Large intestine (tissue), 12 donors: Measurements from ENCODE around the gene GSK3A. TPM values are rescaled to one million over a fixed set of nuclear protein-coding genes. Genes with fewer than 3 reads are reported as not detected.
A peak's percentile ranks its signal among the peaks of the same experiment; 100 is the strongest.

Experiments
- DNase-seq, 2 donors: peaks; one replicate each; pipeline versions ENCODE4 v3.0.0 to v3.0.0-alpha.2; 2013
- H3K27ac ChIP-seq: one replicate; pipeline ENCODE4 v1.5.1; 2013; ENCODE audit warnings: low read length
- H3K27me3 ChIP-seq: 2 replicates; pipeline ENCODE4 v1.6.1; 2013; ENCODE audit warnings: low read length; ENCODE audit not compliant: control insufficient read depth, insufficient read depth
- H3K36me3 ChIP-seq: 2 replicates; pipeline ENCODE4 v1.6.1; 2013; ENCODE audit warnings: low read length; ENCODE audit not compliant: control insufficient read depth, insufficient read depth
- H3K4me1 ChIP-seq: one replicate; pipeline ENCODE4 v1.6.1; 2013; ENCODE audit warnings: low read length; ENCODE audit not compliant: control insufficient read depth, insufficient read depth
- H3K4me3 ChIP-seq: one replicate; pipeline ENCODE4 v1.5.1; 2013; ENCODE audit warnings: low read length
- H3K9me3 ChIP-seq: one replicate; pipeline ENCODE4 v1.6.1; 2013; ENCODE audit warnings: mild to moderate bottlenecking, low read depth, low read length, moderate library complexity; ENCODE audit not compliant: control insufficient read depth
- WGBS: methylation state at CpG from one replicate; pipeline ENCODE4 v1.1.5; 2013; ENCODE audit warnings: low lambda C conversion rate; ENCODE audit not compliant: insufficient coverage; 5-methylcytosine and 5-hydroxymethylcytosine counted together
- long read RNA-seq, 11 donors: transcript quantifications; one replicate each; lab custom pipeline, GENCODE V29; 2026
- polyA plus RNA-seq: library from polyadenylated mRNA; unstranded; fragments of 120-200 nt; gene quantifications from one replicate; pipeline ENCODE4 v1.2.1, GENCODE V29; 2013

Gene GSK3A
- polyA plus RNA-seq: 70.8 TPM
- long read RNA-seq, donor 1, transcript GSK3A-201 (11 exons, 2,188 nt): major isoform, 11 of 21 reads
- long read RNA-seq, donor 1, partial matches to known transcripts: 8 of 21 reads
- long read RNA-seq, donor 1, other reads (novel, unspliced or antisense): 0 of 21 reads
- long read RNA-seq, donor 2, transcript GSK3A-201 (11 exons, 2,188 nt): major isoform, 22 of 24 reads
- long read RNA-seq, donor 2, partial matches to known transcripts: 0 of 24 reads
- long read RNA-seq, donor 2, other reads (novel, unspliced or antisense): 0 of 24 reads
- long read RNA-seq, donor 3, transcript GSK3A-201 (11 exons, 2,188 nt): major isoform, 32 of 45 reads
- long read RNA-seq, donor 3, transcript GSK3A-204 (3 exons, 761 nt): minor isoform, 5 of 45 reads
- long read RNA-seq, donor 3, partial matches to known transcripts: 7 of 45 reads
- long read RNA-seq, donor 3, other reads (novel, unspliced or antisense): 0 of 45 reads
- long read RNA-seq, donor 4, partial matches to known transcripts: 0 of 1 reads
- long read RNA-seq, donor 4, other reads (novel, unspliced or antisense): 0 of 1 reads
- long read RNA-seq, donor 5, transcript GSK3A-201 (11 exons, 2,188 nt): major isoform, 9 of 13 reads
- long read RNA-seq, donor 5, partial matches to known transcripts: 0 of 13 reads
- long read RNA-seq, donor 5, other reads (novel, unspliced or antisense): 0 of 13 reads
- long read RNA-seq, donor 6, transcript GSK3A-201 (11 exons, 2,188 nt): major isoform, 25 of 30 reads
- long read RNA-seq, donor 6, partial matches to known transcripts: 0 of 30 reads
- long read RNA-seq, donor 6, other reads (novel, unspliced or antisense): 0 of 30 reads
- long read RNA-seq, donor 7, transcript GSK3A-201 (11 exons, 2,188 nt): major isoform, 6 of 7 reads
- long read RNA-seq, donor 7, partial matches to known transcripts: 0 of 7 reads
- long read RNA-seq, donor 7, other reads (novel, unspliced or antisense): 0 of 7 reads
- long read RNA-seq, donor 8, transcript GSK3A-201 (11 exons, 2,188 nt): major isoform, 21 of 35 reads
- long read RNA-seq, donor 8, transcript GSK3A-204 (3 exons, 761 nt): minor isoform, 5 of 35 reads
- long read RNA-seq, donor 8, partial matches to known transcripts: 5 of 35 reads
- long read RNA-seq, donor 8, other reads (novel, unspliced or antisense): 0 of 35 reads
- long read RNA-seq, donor 9, transcript GSK3A-201 (11 exons, 2,188 nt): major isoform, 17 of 25 reads
- long read RNA-seq, donor 9, partial matches to known transcripts: 5 of 25 reads
- long read RNA-seq, donor 9, other reads (novel, unspliced or antisense): 0 of 25 reads
- long read RNA-seq, donor 10, transcript GSK3A-201 (11 exons, 2,188 nt): major isoform, 17 of 22 reads
- long read RNA-seq, donor 10, partial matches to known transcripts: 0 of 22 reads
- long read RNA-seq, donor 10, other reads (novel, unspliced or antisense): 0 of 22 reads
- long read RNA-seq, donor 11, transcript GSK3A-201 (11 exons, 2,188 nt): major isoform, 19 of 19 reads
- long read RNA-seq, donor 11, partial matches to known transcripts: 0 of 19 reads
- long read RNA-seq, donor 11, other reads (novel, unspliced or antisense): 0 of 19 reads

DNA sequence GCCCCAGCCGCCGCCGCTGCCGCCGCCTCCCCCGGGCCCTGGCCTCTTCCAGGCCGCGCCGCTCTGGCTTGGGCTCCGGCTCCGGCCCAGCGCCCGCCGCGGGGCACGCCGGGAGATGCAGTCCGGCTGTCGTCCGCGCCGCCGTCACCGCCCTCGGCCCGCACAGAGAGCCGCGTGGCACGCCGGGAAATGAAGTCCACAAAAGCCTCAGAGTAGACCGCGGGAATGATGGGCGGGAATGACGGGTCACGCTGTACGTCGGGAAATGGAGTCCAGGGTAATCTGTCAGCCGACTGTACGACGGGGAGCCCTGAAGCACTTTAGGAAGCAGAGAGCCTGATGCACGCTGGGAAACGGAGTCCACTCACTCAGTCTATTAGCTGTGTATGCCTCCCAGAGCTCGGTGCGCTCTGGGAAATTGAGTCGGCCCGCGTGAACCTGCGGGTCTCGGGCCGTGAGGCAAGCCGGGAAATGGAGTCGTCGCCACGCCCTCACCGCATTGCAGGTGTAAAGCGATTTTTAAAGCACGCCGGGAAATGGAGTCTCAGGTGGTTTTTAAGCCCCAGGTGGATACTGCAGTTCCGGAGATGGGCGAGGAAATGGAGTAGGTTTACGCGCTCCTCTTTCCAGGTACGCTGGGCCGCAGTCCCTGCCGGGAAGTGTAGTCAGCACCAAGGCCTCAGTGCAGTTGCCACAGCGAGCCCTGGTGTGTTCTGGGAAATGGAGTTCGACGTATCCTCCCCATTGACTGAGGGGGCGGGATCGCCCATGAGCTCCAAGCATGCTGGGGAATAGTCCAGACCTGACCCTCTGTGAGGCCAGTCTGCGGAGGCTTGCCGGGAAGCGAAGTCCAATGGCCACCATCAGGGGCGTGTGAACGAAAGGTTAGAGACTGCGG, at the start of gene GSK3A:
Gene GSK3A (minus strand): TSS at position 91 of the 898 bp plus-strand sequence. CDS start 137 bp downstream, outside the sequence.
- no CpG with 5 or more reads among the region's 76 CpGs for WGBS
- Histone ChIP-seq H3K4me3 (peak within 1 kb of the TSS; percentile 58), H3K36me3 (peaks cover 28% of the 10 kb centered on the region), H3K4me1 (peaks cover 17% of the 10 kb centered on the region), H3K27ac (peak within 1 kb of the TSS; percentile 87), H3K27me3 (no peaks in the 10 kb centered on the region), H3K9me3 (no peaks in the 10 kb centered on the region)
- DNase-seq: peak; percentile 99 to 100

GRCh38 chr19:42291435-42291810, 49.0 kb upstream of the GSK3A start:
- peaks cover 3% of the 10 kb centered on the region for H3K9me3 ChIP-seq
- WGBS: no CpG with 5 or more reads among the region's 9 CpGs

GRCh38 chr19:42290523-42291434, 48.4 kb upstream of the GSK3A start:
- H3K9me3 ChIP-seq: peaks cover 3% of the 10 kb centered on the region
- H3K27ac ChIP-seq: no peak overlapping the region
- DNase-seq: no peak
- peaks cover 89% of the 10 kb centered on the region for H3K36me3 ChIP-seq
- H3K4me3 ChIP-seq: no peak overlapping the region
- peaks cover 31% of the 10 kb centered on the region for H3K4me1 ChIP-seq
- no peaks in the 10 kb centered on the region for H3K27me3 ChIP-seq
- no CpG with 5 or more reads among the region's 31 CpGs for WGBS

More at GRCh38 chr19:42291435-42291810, 49.0 kb upstream of the GSK3A start:
- H3K4me1 ChIP-seq: peaks cover 25% of the 10 kb centered on the region
- peak overlapping the region; percentile 45 for H3K27ac ChIP-seq
- no peak overlapping the region for H3K4me3 ChIP-seq
- no peaks in the 10 kb centered on the region for H3K27me3 ChIP-seq
- peak in 1 of 2 donors; percentile 50 for DNase-seq
- H3K36me3 ChIP-seq: peaks cover 89% of the 10 kb centered on the region

DNA sequence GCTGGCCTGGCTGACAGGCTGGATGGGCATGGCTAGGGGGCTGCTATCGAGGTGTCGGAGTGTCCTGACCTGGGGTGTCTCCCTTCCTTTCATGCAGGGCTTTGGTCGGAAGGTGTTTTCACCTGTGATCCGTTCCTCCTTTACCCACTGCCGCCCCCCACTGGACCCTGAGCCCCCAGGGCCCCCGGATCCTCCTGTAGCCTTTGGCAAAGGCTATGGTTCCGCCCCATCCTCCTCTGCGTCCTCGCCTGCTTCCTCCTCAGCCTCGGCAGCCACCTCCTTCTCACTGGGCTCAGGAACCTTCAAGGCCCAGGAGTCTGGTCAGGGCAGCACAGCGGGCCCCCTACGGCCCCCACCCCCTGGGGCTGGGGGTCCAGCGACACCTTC, 47.7 kb upstream of the GSK3A start:
- no peaks in the 10 kb centered on the region for H3K27me3 ChIP-seq
- no peak for DNase-seq

GRCh38 chr19:42289556-42290041, 47.2 kb upstream of the GSK3A start:
- peaks cover 78% of the 10 kb centered on the region for H3K36me3 ChIP-seq
- no peak overlapping the region for H3K4me3 ChIP-seq
- no peak overlapping the region for H3K27ac ChIP-seq
- no peaks in the 10 kb centered on the region for H3K27me3 ChIP-seq
- peaks cover 3% of the 10 kb centered on the region for H3K9me3 ChIP-seq
- DNase-seq: no peak
- peaks cover 43% of the 10 kb centered on the region for H3K4me1 ChIP-seq
- WGBS: no CpG with 5 or more reads among the region's 8 CpGs

More for the DNA sequence above, 47.7 kb upstream of the GSK3A start:
- Histone ChIP-seq H3K27ac (no peak overlapping the region), H3K36me3 (peaks cover 82% of the 10 kb centered on the region), H3K4me1 (peaks cover 37% of the 10 kb centered on the region), H3K9me3 (peaks cover 3% of the 10 kb centered on the region), H3K4me3 (no peak overlapping the region)
- no CpG with 5 or more reads among the region's 13 CpGs for WGBS

GRCh38 chr19:42288881-42289555, 46.6 kb upstream of the GSK3A start:
- 90% methylated on average over 4 of the region's 22 CpGs for whole genome bisulfite sequencing
- Histone ChIP-seq H3K36me3 (peaks cover 72% of the 10 kb centered on the region), H3K27ac (no peak overlapping the region), H3K4me1 (peaks cover 43% of the 10 kb centered on the region), H3K27me3 (no peaks in the 10 kb centered on the region), H3K4me3 (no peak overlapping the region), H3K9me3 (peaks cover 3% of the 10 kb centered on the region)
- DNase-seq: no peak

DNA sequence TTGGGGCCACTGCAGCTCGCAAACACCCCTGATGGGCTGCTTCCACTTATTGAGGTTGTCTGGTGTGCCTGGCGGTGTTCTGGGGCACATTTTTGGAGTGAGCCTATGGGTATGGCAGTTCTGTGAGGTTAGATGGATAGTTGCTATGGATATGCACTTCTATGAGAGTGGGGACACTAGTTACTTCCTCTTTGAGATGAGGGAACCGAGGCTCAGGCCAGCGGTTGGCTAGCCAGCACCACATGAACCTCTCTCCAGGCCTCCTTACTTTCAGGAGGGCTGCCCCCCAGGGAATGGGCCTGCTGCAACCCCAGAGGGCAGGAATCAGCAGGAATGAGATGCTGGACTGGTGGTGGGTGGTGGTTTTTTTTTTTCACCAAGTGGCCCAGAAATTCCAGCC, 46.0 kb upstream of the GSK3A start:
- no peak overlapping the region for H3K27ac ChIP-seq
- H3K27me3 ChIP-seq: no peaks in the 10 kb centered on the region
- H3K36me3 ChIP-seq: peaks cover 66% of the 10 kb centered on the region
- no CpG with 5 or more reads among the region's 4 CpGs for WGBS
- peaks cover 43% of the 10 kb centered on the region for H3K4me1 ChIP-seq
- H3K4me3 ChIP-seq: no peak overlapping the region
- no peak for DNase-seq
- no peaks in the 10 kb centered on the region for H3K9me3 ChIP-seq

DNA sequence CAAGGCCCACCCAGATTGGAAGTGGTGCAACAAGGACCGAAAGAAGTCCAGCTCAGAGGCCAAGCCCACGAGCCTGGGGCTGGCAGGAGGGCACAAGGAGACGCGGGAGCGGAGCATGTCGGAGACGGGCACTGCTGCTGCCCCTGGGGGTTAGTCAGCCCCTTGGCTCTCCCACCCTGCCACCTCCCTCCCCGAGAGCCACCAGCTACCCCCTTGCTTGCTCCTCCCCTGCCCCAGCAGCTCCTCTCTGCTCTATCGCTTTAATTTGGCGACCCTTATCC, 45.4 kb upstream of the GSK3A start:
- Histone ChIP-seq H3K27ac (no peak overlapping the region), H3K27me3 (no peaks in the 10 kb centered on the region), H3K9me3 (no peaks in the 10 kb centered on the region), H3K36me3 (peaks cover 60% of the 10 kb centered on the region), H3K4me1 (peaks cover 48% of the 10 kb centered on the region), H3K4me3 (no peak overlapping the region)
- WGBS: 100% methylated on average over 2 of the region's 10 CpGs
- DNase-seq: no peak
